HepG2 (cell line): Measurements from ENCODE around the gene UCN. TPM values are rescaled to one million over a fixed set of nuclear protein-coding genes. Genes with fewer than 3 reads are reported as not detected.

Source experiments
- ATAC-seq: fragments of 200-7000 bp; cut with Tn5 transposase; 3 replicates; pipeline ENCODE4 v1.9.1; 2020; ENCODE audit warnings: mild to moderate bottlenecking, moderate library complexity
- BruUV-seq: library from RNA; stranded (reverse); fragments of 400-500 nt; replicated peaks from 2 replicates; lab custom pipeline; 2021; lab: Mats Ljungman, UMichigan
- CTCF ChIA-PET: fragments of 300-600 bp; formaldehyde crosslinking; extraction: SDS; loops from one replicate; lab custom pipeline; 2021; ENCODE audit warnings: low total read pairs, inconsistent platforms, low intra/inter-chr PET ratio; lab: Yijun Ruan, JAX
- POLR2A ChIA-PET: fragments of 350-600 bp; sonication (Branson Sonifier 250); formaldehyde crosslinking; loops from one replicate; lab custom pipeline; 2020; ENCODE audit warnings: antibody characterized with exemption, inconsistent platforms; lab: Yijun Ruan, JAX
- DNase-seq: peaks from one replicate; pipeline ENCODE4 v3.0.0-alpha.2; 2015; ENCODE audit warnings: low spot score
- FAIRE-seq: peaks from 3 replicates; lab custom pipeline; 2011; peaks lifted over from hg19 to GRCh38; lab: Jason Lieb, UNC
- H2AFZ ChIP-seq: one replicate; pipeline ENCODE4 v1.6.1; 2011; ENCODE audit warnings: low read length, inconsistent platforms
- H3K27ac ChIP-seq: fragments of 300-600 bp; 3 replicates; pipeline ENCODE4 v1.8.0; 2011; ENCODE audit warnings: mixed run types, mild to moderate bottlenecking, mixed read lengths, low read length, inconsistent platforms; ENCODE audit not compliant: insufficient read depth; ENCODE audit errors: extremely low read length
- H3K27me3 ChIP-seq, 2 experiments: fragments of 200-600 bp in 1 of 2; 2 replicates in 1 of 2; 3 replicates in 1 of 2; pipeline versions ENCODE4 v1.6.0 to v1.8.0; 2011; ENCODE audit warnings: low read length in 2 of 2, mild to moderate bottlenecking in 2 of 2, moderate library complexity in 2 of 2, inconsistent platforms in 1 of 2; ENCODE audit not compliant: insufficient read depth in 2 of 2, control insufficient read depth in 1 of 2
- H3K36me3 ChIP-seq, 2 experiments: fragments of 200-600 bp in 1 of 2; replicated peaks in 1 of 2; 2 replicates in 1 of 2; 3 replicates in 1 of 2; pipeline versions ENCODE4 v1.5.1 to v1.8.0; 2011; ENCODE audit warnings: low read length in 2 of 2, inconsistent platforms in 1 of 2; ENCODE audit not compliant: insufficient read depth in 2 of 2, control insufficient read depth in 1 of 2
- H3K4me1 ChIP-seq: 2 replicates; pipeline ENCODE4 v1.5.1; 2012; ENCODE audit warnings: low read length, inconsistent platforms; ENCODE audit not compliant: insufficient read depth
- H3K4me2 ChIP-seq: 2 replicates; pipeline ENCODE4 v1.6.0; 2011; ENCODE audit warnings: low read depth, low read length, inconsistent platforms
- H3K4me3 ChIP-seq, 3 experiments: fragments of 200-600 bp in 1 of 3; sonication (generic), shearing (Covaris generic) in 1 of 3; replicated peaks in 1 of 3; 2 replicates each; pipeline ENCODE4 v1.5.1; 2011 to 2016; ENCODE audit warnings: low read length in 3 of 3, inconsistent platforms in 2 of 3, low read depth in 2 of 3, mild to moderate bottlenecking in 2 of 3, control low read depth in 1 of 3, mixed read lengths in 1 of 3; ENCODE audit not compliant: insufficient read depth in 1 of 3
- H3K79me2 ChIP-seq: one replicate; pipeline ENCODE4 v1.6.1; 2011; ENCODE audit warnings: low read length, inconsistent platforms; ENCODE audit not compliant: insufficient read depth
- H3K9ac ChIP-seq: 2 replicates; pipeline ENCODE4 v1.6.0; 2011; ENCODE audit warnings: mild to moderate bottlenecking, low read depth, low read length, inconsistent platforms; ENCODE audit not compliant: insufficient read depth
- H3K9me3 ChIP-seq: 2 replicates; pipeline ENCODE4 v1.5.1; 2012; ENCODE audit warnings: mild to moderate bottlenecking, low read length
- H4K20me1 ChIP-seq: 2 replicates; pipeline ENCODE4 v1.6.0; 2011; ENCODE audit warnings: inconsistent platforms, mild to moderate bottlenecking, low read length, moderate library complexity; ENCODE audit not compliant: insufficient read depth
- CBFB ChIP-seq: sonication (generic); formaldehyde crosslinking; IDR thresholded peaks from 2 replicates; pipeline ENCODE4 v1.4.0; 2020; ENCODE audit warnings: missing genetic modification reagents
- DMAP1 ChIP-seq: IDR thresholded peaks from 2 replicates; pipeline ENCODE4 v1.6.1; 2016
- FOXM1 ChIP-seq: sonication (generic); formaldehyde crosslinking; IDR thresholded peaks from 2 replicates; pipeline ENCODE4 v1.5.0; 2020; ENCODE audit warnings: missing genetic modification reagents
- JUND ChIP-seq: sonication (generic); formaldehyde crosslinking; IDR thresholded peaks from 2 replicates; pipeline ENCODE4 v1.8.0; 2022; ENCODE audit warnings: mild to moderate bottlenecking, missing genetic modification reagents
- KMT2A ChIP-seq: sonication (generic); formaldehyde crosslinking; IDR thresholded peaks from 2 replicates; pipeline ENCODE4 v1.4.0; 2020; ENCODE audit warnings: missing genetic modification reagents
- LCORL ChIP-seq, 2 experiments: fragments of 450-650 bp in 1 of 2; sonication (generic) in 1 of 2; formaldehyde crosslinking in 1 of 2; IDR thresholded peaks; 2 replicates each; pipeline versions ENCODE4 v1.5.0 to v1.6.1; 2017 to 2020; ENCODE audit warnings: antibody characterized with exemption in 1 of 2, missing genetic modification reagents in 1 of 2
- MYC ChIP-seq: sonication (generic); formaldehyde crosslinking; IDR thresholded peaks from 2 replicates; pipeline ENCODE4 v1.9.0; 2021; ENCODE audit warnings: missing genetic modification reagents, borderline replicate concordance
- NFE2L1 ChIP-seq: sonication (generic); formaldehyde crosslinking; IDR thresholded peaks from 2 replicates; pipeline ENCODE4 v1.4.0; 2020; ENCODE audit warnings: missing genetic modification reagents, mild to moderate bottlenecking, borderline replicate concordance
- PRDM10 ChIP-seq: sonication (generic); formaldehyde crosslinking; IDR thresholded peaks from 2 replicates; pipeline ENCODE4 v1.4.0; 2020; ENCODE audit warnings: low read depth, missing genetic modification reagents
- PRPF4 ChIP-seq: fragments of 200-400 bp; formaldehyde crosslinking; IDR thresholded peaks from 2 replicates; pipeline ENCODE4 v1.6.1; 2016; ENCODE audit warnings: low read length, low read depth; ENCODE audit not compliant: poor library complexity, severe bottlenecking
- RBM22 ChIP-seq: fragments of 200-400 bp; formaldehyde crosslinking; optimal IDR thresholded peaks from 2 replicates; pipeline ENCODE3; 2017; ENCODE audit warnings: mild to moderate bottlenecking, low read length, moderate library complexity
- TBL1XR1 ChIP-seq: fragments of 150-350 bp; IDR thresholded peaks from 2 replicates; pipeline ENCODE4 v1.6.1; 2014; ENCODE audit warnings: borderline replicate concordance, low read length; ENCODE audit not compliant: partially characterized antibody
- TEAD2 ChIP-seq: sonication (generic); formaldehyde crosslinking; IDR thresholded peaks from 2 replicates; pipeline ENCODE4 v1.9.0; 2021; ENCODE audit warnings: missing genetic modification reagents
- THAP11 ChIP-seq: IDR thresholded peaks from 2 replicates; pipeline ENCODE4 v1.6.1; 2016; ENCODE audit warnings: missing biosample characterization, missing genetic modification reagents
- ZFX ChIP-seq: sonication (generic); formaldehyde crosslinking; IDR thresholded peaks from 2 replicates; pipeline ENCODE4 v1.4.0; 2020; ENCODE audit warnings: mild to moderate bottlenecking, low read depth, missing genetic modification reagents, moderate library complexity
- ZNF20 ChIP-seq: sonication (generic); formaldehyde crosslinking; IDR thresholded peaks from 2 replicates; pipeline ENCODE4 v1.4.0; 2020; ENCODE audit warnings: mild to moderate bottlenecking, moderate library complexity, missing genetic modification reagents
- ZNF670 ChIP-seq: sonication (generic); formaldehyde crosslinking; IDR thresholded peaks from 2 replicates; pipeline ENCODE4 v1.8.0; 2022; ENCODE audit warnings: mild to moderate bottlenecking, missing genetic modification reagents, borderline replicate concordance
- ZNF839 ChIP-seq: sonication (generic); formaldehyde crosslinking; IDR thresholded peaks from 2 replicates; pipeline ENCODE4 v1.4.0; 2020; ENCODE audit warnings: missing genetic modification reagents, mild to moderate bottlenecking, borderline replicate concordance
- WGBS: methylation state at CpG from one replicate; pipeline ENCODE4 v1.1.6; 2017; ENCODE audit warnings: low lambda C conversion rate; 5-methylcytosine and 5-hydroxymethylcytosine counted together
- in situ Hi-C: cut with HindIII; loops from 2 replicates; pipeline ENCODE4 v1.10.0; 2017; ENCODE audit warnings: low pct_unique_long_range_greater_than_20kb; ENCODE audit not compliant: extremely low pct_ligation_motif_present
- intact Hi-C: fragments of 100-400 bp; cut with micrococcal nuclease; formaldehyde crosslinking; loops from one replicate; pipeline ENCODE4 v1.10.0; 2022; ENCODE audit not compliant: unreplicated experiment
- polyA plus RNA-seq, 8 experiments: library from polyadenylated mRNA; depleted of rRNA in 3 of 8; stranded (reverse) in 7 of 8; unstranded in 1 of 8; fragments of >200 nt; fragmentation: Illumina TruSeq in 4 of 8; extraction: Trizol in 4 of 8; gene quantifications; 2 replicates each; pipeline versions ENCODE4 v1.2.1 to v1.2.3, GENCODE V29; 2011 to 2016; ENCODE audit warnings: low read depth in 4 of 8, missing spikeins in 1 of 8, mixed read lengths in 1 of 8; ENCODE audit not compliant: insufficient read depth in 1 of 8
- total RNA-seq, 5 experiments: library from RNA; depleted of rRNA; stranded (reverse); fragments of >200 nt; fragmentation: Illumina TruSeq; extraction: Trizol; gene quantifications; 2 replicates each; pipeline ENCODE4 v1.2.3, GENCODE V29; 2016; ENCODE audit warnings: low read depth in 1 of 5

Gene UCN
- total and polyA plus RNA-seq, 2 of the 13 experiments (the other 11 are each of a cell fraction or from before 2014, with no cell fraction given), result 1.2 to 2.3 TPM

GRCh38 chr2:27270670-27271069 lies 37.6 kb downstream of the UCN start:
- no peak for DNase-seq
- intact Hi-C loops (no loop called here), in situ Hi-C loops (no loop called here)
- peaks cover 12% of the 10 kb centered on the region; the same call in 1 of the 2 replicates for H3K4me1 ChIP-seq
- H4K20me1 ChIP-seq, result no peaks in the 10 kb centered on the region
- no peak overlapping the region for H3K4me2 ChIP-seq
- FAIRE-seq, result no peak
- CTCF ChIA-PET, result no interaction called here
- TF ChIP-seq ZNF839 (CRISPR knock-in tag), result no peak
- no peak for TF ChIP-seq PRPF4
- no peak for TF ChIP-seq DMAP1
- no peak for TF ChIP-seq THAP11 (CRISPR knock-in tag)
- no peak for TF ChIP-seq TBL1XR1
- TF ChIP-seq RBM22, result no peak
- no peak for TF ChIP-seq FOXM1 (CRISPR knock-in tag)
- TF ChIP-seq MYC (CRISPR knock-in tag), result no peak
- TF ChIP-seq KMT2A, result no peak
- TF ChIP-seq JUND (CRISPR knock-in tag), result no peak
- TF ChIP-seq NFE2L1, result no peak
- 13% methylated on average over 2 of the region's 2 CpGs for WGBS
- no peaks in the 10 kb centered on the region for H3K36me3 ChIP-seq
- no peaks in the 10 kb centered on the region for H3K79me2 ChIP-seq
- POLR2A ChIA-PET, result interaction anchor here (1.2 kb wide), 1 partner anchor 22 kb away, joined by 3 read pairs; no protein-coding TSS in a partner anchor
- H3K27me3 ChIP-seq, result peaks cover 7 to 69% of the 10 kb centered on the region in 2 experiments
- H2AFZ ChIP-seq, result no peak overlapping the region
- H3K9ac ChIP-seq, result no peak overlapping the region
- no peak overlapping the region for H3K27ac ChIP-seq
- no TSS peak for BruUV-seq
- no peak for ATAC-seq
- H3K9me3 ChIP-seq, result no peaks in the 10 kb centered on the region
- no peak overlapping the region for H3K4me3 ChIP-seq

GRCh38 chr2:27270131-27270530 lies 38.1 kb downstream of the UCN start:
- intact Hi-C loops, result no loop called here
- peaks cover 7 to 70% of the 10 kb centered on the region in 2 experiments for H3K27me3 ChIP-seq
- CTCF ChIA-PET, result no interaction called here
- peaks cover 17% of the 10 kb centered on the region for H3K4me1 ChIP-seq
- in situ Hi-C loops, result no loop called here
- no peak overlapping the region for H3K4me3 ChIP-seq
- H3K79me2 ChIP-seq, result no peaks in the 10 kb centered on the region
- POLR2A ChIA-PET, result interaction anchor here (1.2 kb wide), 1 partner anchor 23 kb away, joined by 3 read pairs; no protein-coding TSS in a partner anchor
- ATAC-seq (no peak), DNase-seq (no peak), FAIRE-seq (no peak)
- no peak overlapping the region for H2AFZ ChIP-seq
- no TSS peak for BruUV-seq
- H3K9me3 ChIP-seq, result no peaks in the 10 kb centered on the region
- H3K4me2 ChIP-seq, result no peak overlapping the region
- no peaks in the 10 kb centered on the region for H4K20me1 ChIP-seq
- H3K27ac ChIP-seq, result no peak overlapping the region
- 4% methylated on average over 3 of the region's 3 CpGs for WGBS
- H3K36me3 ChIP-seq, result no peaks in the 10 kb centered on the region
- no peak overlapping the region for H3K9ac ChIP-seq
- no peak for TF ChIP-seq PRDM10
- no peak for TF ChIP-seq ZNF670 (CRISPR knock-in tag)
- TF ChIP-seq ZNF20 (CRISPR knock-in tag), result no peak
- no peak for TF ChIP-seq TEAD2
- no peak for TF ChIP-seq CBFB (CRISPR knock-in tag)
- no peak for TF ChIP-seq LCORL (IDR thresholded peaks at IDR 0.05)
- TF ChIP-seq LCORL (CRISPR knock-in tag; IDR thresholded peaks at IDR 0.05), result no peak
- no peak for TF ChIP-seq ZFX (CRISPR knock-in tag)
